ENCODE results near the gene LEFTY1.

GRCh38 chr1:225887030-225887314, 2.0 kb downstream of the LEFTY1 start:
- TF ChIP-seq CTCF (IDR thresholded peaks at IDR 0.05) (no peak), POLR2A (IDR thresholded peaks at IDR 0.05) (no peak)
